Liver (tissue), 3 donors: ENCODE data around the gene EAF1.

Experiments used
- CTCF ChIP-seq: fragments of 150-350 bp; IDR thresholded peaks from 2 replicates; pipeline ENCODE4 v1.5.1; 2017; ENCODE audit warnings: improper control_type of control experiment, low read depth, low read length; ENCODE audit not compliant: missing input control
- EGR1 ChIP-seq, 2 donors: IDR thresholded peaks; 2 replicates each; pipeline ENCODE4 v1.6.1; 2016 to 2018; ENCODE audit warnings: antibody characterized with exemption in 2 of 2, low read depth in 2 of 2
- HNF4A ChIP-seq, 2 donors: conservative IDR thresholded peaks; 2 replicates each; pipeline ENCODE4 v1.6.1; 2016; ENCODE audit warnings: antibody characterized with exemption in 2 of 2, mild to moderate bottlenecking in 2 of 2
- HNF4G ChIP-seq: IDR thresholded peaks from 2 replicates; pipeline ENCODE4 v1.6.1; 2016; ENCODE audit warnings: antibody characterized with exemption
- JUND ChIP-seq, 2 donors: IDR thresholded peaks; 2 replicates each; pipeline ENCODE4 v1.6.1; 2016; ENCODE audit warnings: antibody characterized with exemption in 2 of 2
- RAD21 ChIP-seq, 2 donors: IDR thresholded peaks; 2 replicates each; pipeline ENCODE4 v1.6.1; 2016; ENCODE audit warnings: antibody characterized with exemption in 2 of 2, mild to moderate bottlenecking in 2 of 2
- REST ChIP-seq: IDR thresholded peaks from 2 replicates; pipeline ENCODE4 v1.6.1; 2016; ENCODE audit warnings: antibody characterized with exemption, mild to moderate bottlenecking
- SP1 ChIP-seq: IDR thresholded peaks from 2 replicates; pipeline ENCODE4 v1.6.1; 2018; ENCODE audit warnings: antibody characterized with exemption, mild to moderate bottlenecking
- YY1 ChIP-seq: IDR thresholded peaks from 2 replicates; pipeline ENCODE4 v1.6.1; 2016; ENCODE audit warnings: antibody characterized with exemption, mild to moderate bottlenecking
- ZBTB33 ChIP-seq: IDR thresholded peaks from 2 replicates; pipeline ENCODE4 v1.6.1; 2016; ENCODE audit warnings: antibody characterized with exemption
- TF ChIP-seq, protein P1 (sequence below): IDR thresholded peaks from 2 replicates; pipeline ENCODE4 v1.6.1; 2016; ENCODE audit warnings: antibody characterized with exemption
- donor health status: healthy.
- donor health status: healthy.

DNA sequence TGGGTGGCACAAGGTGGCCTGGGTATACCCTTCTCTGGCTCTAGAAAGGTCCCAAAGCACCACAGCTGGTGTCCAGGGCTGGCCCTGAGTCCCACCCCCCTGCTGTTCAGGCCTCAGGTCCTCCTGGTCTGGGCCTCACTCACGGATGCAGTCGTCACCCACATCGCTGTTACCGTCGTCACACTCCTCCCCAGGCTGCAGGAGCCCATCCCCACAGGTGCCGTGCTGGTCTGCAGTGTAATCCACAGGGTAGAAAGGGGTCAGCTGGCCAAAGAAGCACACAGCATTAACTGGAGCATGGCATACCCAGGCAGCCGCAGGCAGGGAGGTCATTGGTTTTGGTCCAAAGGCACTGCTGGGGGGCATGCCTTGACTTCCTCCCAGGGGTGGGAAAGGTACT lies 28.4 kb downstream of the EAF1 start:
- TF ChIP-seq CTCF (no peak), SP1 (no peak), YY1 (no peak), RAD21 (IDR thresholded peaks at IDR 0.05) (no peak), JUND (IDR thresholded peaks at IDR 0.05) (no peak), HNF4G (no peak), EGR1 (IDR thresholded peaks at IDR 0.05; ENCODE audit: low read depth in 2 of 2) (no peak), REST (no peak), ZBTB33 (no peak), HNF4A (conservative IDR thresholded peaks at IDR 0.05) (no peak)
- TF ChIP-seq, protein P1, sequence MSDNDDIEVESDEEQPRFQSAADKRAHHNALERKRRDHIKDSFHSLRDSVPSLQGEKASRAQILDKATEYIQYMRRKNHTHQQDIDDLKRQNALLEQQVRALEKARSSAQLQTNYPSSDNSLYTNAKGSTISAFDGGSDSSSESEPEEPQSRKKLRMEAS = no peak
